ENCODE measurements around the gene PRKAR1A.
"Not testable (repeated sequence)": the region's sequence is repeated elsewhere in the genome, so short reads cannot be mapped to it uniquely, and the experiment has no call there.

Gene PRKAR1A

GRCh38 chr17:68512247-68512959 is at the start of gene PRKAR1A:
Gene PRKAR1A (plus strand): TSS chr17:68512430. CDS start chr17:68515400, 2,970 bp downstream.
- DNase-seq = peak; percentile 83

- no peak for DNase-seq
Observed at GRCh38 chr17:68463211-68464019, 48.8 kb upstream of the PRKAR1A start.

GRCh38 chr17:68468334-68468733 is 43.9 kb upstream of the PRKAR1A start:
- DNase-seq = no peak

GRCh38 chr17:68468788-68469187 is 43.4 kb upstream of the PRKAR1A start:
- no peak for DNase-seq

GRCh38 chr17:68470961-68471360 is 41.3 kb upstream of the PRKAR1A start:
- DNase-seq = no peak

GRCh38 chr17:68480885-68481284 is 31.3 kb upstream of the PRKAR1A start:
- DNase-seq = no peak

- DNase-seq = no peak
Observed at GRCh38 chr17:68482576-68483041, 29.6 kb upstream of the PRKAR1A start.

GRCh38 chr17:68484458-68484857 is 27.8 kb upstream of the PRKAR1A start:
- DNase-seq = no peak

- DNase-seq = no peak
Observed at GRCh38 chr17:68489919-68490318, 22.3 kb upstream of the PRKAR1A start.

- DNase-seq = peak; percentile 13
Observed at GRCh38 chr17:68491381-68492231, 20.6 kb upstream of the PRKAR1A start.

GRCh38 chr17:68492394-68493054 is 19.7 kb upstream of the PRKAR1A start:
- DNase-seq = not testable (repeated sequence)

GRCh38 chr17:68495081-68495480 is 17.1 kb upstream of the PRKAR1A start:
- DNase-seq = no peak

GRCh38 chr17:68497885-68498319 is 14.3 kb upstream of the PRKAR1A start:
- peak; percentile 56 for DNase-seq

GRCh38 chr17:68498479-68499326 is 13.5 kb upstream of the PRKAR1A start:
- DNase-seq = no peak

GRCh38 chr17:68499587-68499986 is 12.6 kb upstream of the PRKAR1A start:
- no peak for DNase-seq

- DNase-seq = no peak
Observed at GRCh38 chr17:68501074-68501473, 11.2 kb upstream of the PRKAR1A start.

GRCh38 chr17:68505951-68506350 is 6.3 kb upstream of the PRKAR1A start:
- no peak for DNase-seq

- DNase-seq = no peak
Observed at GRCh38 chr17:68507576-68507975, 4.7 kb upstream of the PRKAR1A start.

- DNase-seq = no peak
Observed at GRCh38 chr17:68509141-68510057, 2.8 kb upstream of the PRKAR1A start.

- no peak for DNase-seq
Observed at GRCh38 chr17:68511254-68511670, 968 bp upstream of the PRKAR1A start.

Data from KG1 (cell line).